Right lobe of liver (tissue), 6 donors: ENCODE data around the gene GPR158. TPM values are rescaled to one million over a fixed set of nuclear protein-coding genes. Genes with fewer than 3 reads are reported as not detected.

Experiments
- ATAC-seq, 4 donors: fragments of 200-7000 bp; cut with Tn5 transposase; one replicate each; pipeline ENCODE4 v1.9.1; 2020; ENCODE audit warnings: mild to moderate bottlenecking in 4 of 4, moderate library complexity in 4 of 4
- DNase-seq, 3 donors: peaks; one replicate each; pipeline ENCODE4 v3.0.0-alpha.2; 2020
- H3K27ac ChIP-seq, 3 donors: fragments of 200-600 bp; one replicate each; pipeline ENCODE4 v1.8.0; 2022
- H3K27me3 ChIP-seq, 2 donors: fragments of 200-600 bp; one replicate each; pipeline ENCODE4 v1.8.0; 2022
- H3K36me3 ChIP-seq, 4 donors: fragments of 200-600 bp; sonication (generic) in 1 of 4; one replicate each; pipeline versions ENCODE4 v1.5.1 to v1.8.0; 2017 to 2022; ENCODE audit warnings: control low read depth in 1 of 4
- H3K4me1 ChIP-seq, 4 donors: fragments of 200-600 bp; sonication (generic) in 1 of 4; one replicate each; pipeline versions ENCODE4 v1.5.1 to v1.8.0; 2017 to 2022; ENCODE audit warnings: control low read depth in 1 of 4
- H3K4me3 ChIP-seq, 3 donors: fragments of 200-600 bp; one replicate each; pipeline ENCODE4 v1.8.0; 2022
- H3K9me3 ChIP-seq, 4 donors: fragments of 200-600 bp; sonication (generic) in 1 of 4; one replicate each; pipeline versions ENCODE4 v1.5.1 to v1.8.0; 2017 to 2022; ENCODE audit warnings: control low read depth in 1 of 4
- CTCF ChIP-seq, 4 donors: fragments of 200-600 bp in 3 of 4; fragments of 450-650 bp in 1 of 4; IDR thresholded peaks; one replicate each; pipeline versions ENCODE4 v1.5.1 to v1.8.0; 2016 to 2022; ENCODE audit warnings: antibody characterized with exemption in 4 of 4, mild to moderate bottlenecking in 2 of 4
- POLR2A ChIP-seq: fragments of 450-650 bp; IDR thresholded peaks from one replicate; pipeline ENCODE4 v1.6.1; 2017; ENCODE audit warnings: antibody characterized with exemption, mild to moderate bottlenecking
- WGBS: methylation state at CpG from one replicate; pipeline ENCODE4 v1.1.6; 2018; ENCODE audit warnings: low coverage, low lambda C conversion rate; ENCODE audit not compliant: insufficient coverage; ENCODE audit errors: missing lambda C conversion rate; 5-methylcytosine and 5-hydroxymethylcytosine counted together
- intact Hi-C, 2 donors: fragments of 100-400 bp; cut with DNase I; formaldehyde crosslinking; loops; one replicate each; pipeline versions ENCODE4 v1.11.2 to v1.14.1; 2022
- total RNA-seq, 6 experiments: library from RNA; depleted of rRNA in 2 of 6; stranded (reverse); fragments of >200 nt in 2 of 6; fragmentation: NEBNext Ultra II Directional in 3 of 6; extraction: Animal tissue kit (Norgen Biotek cat#: 25700) in 3 of 6; gene quantifications; one replicate each; pipeline versions ENCODE4 v1.1.0 to v1.2.4, GENCODE V29; 2016 to 2023
- donor health status: DM: no; HTN: yes; CAD: no.
- donor health status: DM: no; HTN: no; CAD: no.
- donor health status: DM: no; HTN: no; CAD: no.
- donor health status: DM: no; HTN: yes; CAD: no.
- donor health status: DM: no; HTN: yes; CAD: no.

The GPR158 gene
- total RNA-seq, 6 experiments from 2014 or later = 0.04 to 0.14 TPM; not detected in 4

- ATAC-seq (no peak), DNase-seq (no peak)
- WGBS = 45% methylated on average over 5 of the region's 5 CpGs
- H3K4me1 ChIP-seq = no peaks in the 10 kb centered on the region
- H3K27me3 ChIP-seq = no peaks in the 10 kb centered on the region
- TF ChIP-seq POLR2A (no peak), CTCF (IDR thresholded peaks at IDR 0.05) (no peak)
- no peak overlapping the region for H3K27ac ChIP-seq
- intact Hi-C loops = no loop called here
- H3K9me3 ChIP-seq = no peaks in the 10 kb centered on the region
- no peak overlapping the region for H3K4me3 ChIP-seq
- H3K36me3 ChIP-seq = no peaks in the 10 kb centered on the region
Observed at GRCh38 chr10:25191162-25191895, 16.5 kb downstream of the GPR158 start.

- Histone ChIP-seq H3K36me3 (no peaks in the 10 kb centered on the region), H3K4me3 (no peak overlapping the region), H3K27ac (no peak overlapping the region), H3K27me3 (no peaks in the 10 kb centered on the region), H3K4me1 (no peaks in the 10 kb centered on the region), H3K9me3 (no peaks in the 10 kb centered on the region)
- DNase-seq (no peak), ATAC-seq (no peak)
- intact Hi-C loops = no loop called here
- TF ChIP-seq CTCF (IDR thresholded peaks at IDR 0.05) (no peak), POLR2A (no peak)
- 7% methylated on average over 1 of the region's 1 CpG for WGBS
Observed at GRCh38 chr10:25198151-25198550, 23.4 kb downstream of the GPR158 start.

GRCh38 chr10:25206693-25207414 lies 32.1 kb downstream of the GPR158 start:
- intact Hi-C loops = no loop called here
- no peak overlapping the region for H3K27ac ChIP-seq
- 63% methylated on average over 4 of the region's 4 CpGs for WGBS
- DNase-seq (no peak), ATAC-seq (no peak)
- no peaks in the 10 kb centered on the region for H3K36me3 ChIP-seq
- no peaks in the 10 kb centered on the region for H3K9me3 ChIP-seq
- H3K4me1 ChIP-seq = peaks cover 0 to 9% (median 4%) of the 10 kb centered on the region in 4 donors
- TF ChIP-seq CTCF (IDR thresholded peaks at IDR 0.05) (no peak), POLR2A (no peak)
- H3K27me3 ChIP-seq = no peaks in the 10 kb centered on the region
- H3K4me3 ChIP-seq = no peak overlapping the region

GRCh38 chr10:25209618-25210017 lies 34.8 kb downstream of the GPR158 start:
- Histone ChIP-seq H3K27ac (no peak overlapping the region), H3K4me1 (peaks cover 0 to 9% (median 4%) of the 10 kb centered on the region in 4 donors), H3K4me3 (no peak overlapping the region), H3K27me3 (no peaks in the 10 kb centered on the region), H3K36me3 (no peaks in the 10 kb centered on the region), H3K9me3 (no peaks in the 10 kb centered on the region)
- DNase-seq (no peak), ATAC-seq (peak; percentile 71 to 90 (median 84))
- 5% methylated on average over 2 of the region's 2 CpGs for WGBS
- no peak for TF ChIP-seq POLR2A
- no peak for TF ChIP-seq CTCF (IDR thresholded peaks at IDR 0.05)
- intact Hi-C loops = no loop called here
